Prostate gland (tissue), 2 donors: ENCODE data around the gene TMEM117. TPM values are rescaled to one million over a fixed set of nuclear protein-coding genes. Genes with fewer than 3 reads are reported as not detected.

Source experiments
- DNase-seq: peaks from one replicate; pipeline ENCODE4 v3.0.0-alpha.2; 2019; ENCODE audit warnings: low spot score
- H3K27ac ChIP-seq, 2 donors: fragments of 200-600 bp; sonication (generic); 2 replicates each; pipeline ENCODE4 v1.5.1; 2017 to 2019
- H3K27me3 ChIP-seq: fragments of 200-600 bp; sonication (generic); replicated peaks from 2 replicates; pipeline ENCODE4 v1.5.1; 2019; ENCODE audit not compliant: insufficient read depth
- H3K36me3 ChIP-seq, 2 donors: fragments of 200-600 bp; sonication (generic); 1 replicate in 1 of 2; 2 replicates in 1 of 2; pipeline versions ENCODE4 v1.5.1 to v1.8.1; 2017 to 2019
- H3K4me1 ChIP-seq: fragments of 200-600 bp; sonication (generic); replicated peaks from 2 replicates; pipeline ENCODE4 v1.5.1; 2019
- H3K4me3 ChIP-seq, 2 donors: fragments of 200-600 bp; sonication (generic); 2 replicates each; pipeline ENCODE4 v1.5.1; 2017 to 2019
- H3K9me3 ChIP-seq: fragments of 200-600 bp; sonication (generic); 2 replicates; pipeline ENCODE4 v1.5.1; 2017
- POLR2A ChIP-seq: fragments of 450-650 bp; IDR thresholded peaks from one replicate; pipeline ENCODE4 v1.6.1; 2016; ENCODE audit warnings: antibody characterized with exemption, mild to moderate bottlenecking
- POLR2AphosphoS5 ChIP-seq: sonication (generic); formaldehyde crosslinking; IDR thresholded peaks from one replicate; pipeline ENCODE4 v1.6.1; 2017; ENCODE audit warnings: antibody characterized with exemption
- WGBS: methylation state at CpG from one replicate; pipeline ENCODE4 v1.1.5; 2018; 5-methylcytosine and 5-hydroxymethylcytosine counted together
- intact Hi-C: fragments of 100-400 bp; cut with DNase I; formaldehyde crosslinking; loops from one replicate; pipeline ENCODE4 v1.14.2; 2022
- total RNA-seq, 2 donors: library from RNA; depleted of rRNA; stranded (reverse); fragments of >200 nt; gene quantifications; one replicate each; pipeline ENCODE4 v1.1.0, GENCODE V29; 2016
- TF ChIP-seq, protein P1 (sequence below), 4 experiments: fragments of 200-600 bp in 2 of 4; fragments of 450-650 bp in 2 of 4; sonication (generic) in 2 of 4; IDR thresholded peaks; 1 replicate in 3 of 4; 2 replicates in 1 of 4; pipeline ENCODE4 v1.5.1; 2016 to 2019; ENCODE audit warnings: antibody characterized with exemption in 4 of 4, mild to moderate bottlenecking in 2 of 4, moderate library complexity in 2 of 4

TMEM117 gene
- total RNA-seq, 2 donors from 2014 or later = 15.5 to 26.5 TPM

DNA sequence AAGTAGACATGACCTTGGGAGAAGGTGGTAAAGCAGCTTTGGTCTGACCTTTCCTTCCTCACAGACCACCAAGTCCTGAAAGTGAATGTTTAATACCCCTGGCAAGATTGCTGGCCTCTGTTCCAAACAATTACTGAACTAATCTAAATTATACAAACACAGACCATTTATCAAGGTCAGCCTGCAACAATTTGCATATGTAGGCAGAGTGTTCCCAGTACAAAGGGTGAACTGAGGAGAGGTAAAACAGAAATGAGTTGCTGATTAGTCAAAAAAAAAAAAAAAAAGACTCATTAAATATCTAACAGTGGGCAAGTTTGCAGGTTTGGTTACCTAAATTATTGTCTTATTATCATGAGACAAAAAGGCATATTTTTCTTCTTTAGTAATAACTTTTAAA lies 506.5 kb downstream of the TMEM117 start:
- intact Hi-C loops = no loop called here
- H3K4me3 ChIP-seq = no peak overlapping the region
- H3K9me3 ChIP-seq = no peaks in the 10 kb centered on the region
- TF ChIP-seq POLR2A (no peak), POLR2AphosphoS5 (no peak)
- TF ChIP-seq, protein P1, sequence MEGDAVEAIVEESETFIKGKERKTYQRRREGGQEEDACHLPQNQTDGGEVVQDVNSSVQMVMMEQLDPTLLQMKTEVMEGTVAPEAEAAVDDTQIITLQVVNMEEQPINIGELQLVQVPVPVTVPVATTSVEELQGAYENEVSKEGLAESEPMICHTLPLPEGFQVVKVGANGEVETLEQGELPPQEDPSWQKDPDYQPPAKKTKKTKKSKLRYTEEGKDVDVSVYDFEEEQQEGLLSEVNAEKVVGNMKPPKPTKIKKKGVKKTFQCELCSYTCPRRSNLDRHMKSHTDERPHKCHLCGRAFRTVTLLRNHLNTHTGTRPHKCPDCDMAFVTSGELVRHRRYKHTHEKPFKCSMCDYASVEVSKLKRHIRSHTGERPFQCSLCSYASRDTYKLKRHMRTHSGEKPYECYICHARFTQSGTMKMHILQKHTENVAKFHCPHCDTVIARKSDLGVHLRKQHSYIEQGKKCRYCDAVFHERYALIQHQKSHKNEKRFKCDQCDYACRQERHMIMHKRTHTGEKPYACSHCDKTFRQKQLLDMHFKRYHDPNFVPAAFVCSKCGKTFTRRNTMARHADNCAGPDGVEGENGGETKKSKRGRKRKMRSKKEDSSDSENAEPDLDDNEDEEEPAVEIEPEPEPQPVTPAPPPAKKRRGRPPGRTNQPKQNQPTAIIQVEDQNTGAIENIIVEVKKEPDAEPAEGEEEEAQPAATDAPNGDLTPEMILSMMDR (IDR thresholded peaks at IDR 0.05) = no peak
- no peaks in the 10 kb centered on the region for H3K36me3 ChIP-seq
- no peak for DNase-seq
- no peaks in the 10 kb centered on the region for H3K4me1 ChIP-seq
- H3K27ac ChIP-seq = no peak overlapping the region
- no peaks in the 10 kb centered on the region for H3K27me3 ChIP-seq

DNA sequence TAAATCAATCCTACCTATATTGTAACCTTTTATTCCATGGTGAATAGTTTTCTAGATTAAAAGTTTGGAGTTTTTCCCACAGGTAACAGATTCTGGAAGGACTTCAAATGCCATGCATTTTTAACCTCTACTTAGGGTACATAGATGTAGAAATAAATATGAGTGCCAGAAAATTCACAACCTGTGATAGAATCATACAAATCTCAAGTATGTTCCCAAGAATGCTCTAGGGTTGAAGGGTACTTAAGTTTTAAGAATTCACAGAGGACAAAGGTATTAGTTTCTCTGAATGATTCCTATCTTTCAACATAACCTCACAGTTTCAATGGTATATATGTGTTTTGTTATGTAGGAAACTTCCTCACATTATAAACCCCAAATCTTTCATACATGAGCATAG lies 511.3 kb downstream of the TMEM117 start:
- H3K36me3 ChIP-seq = no peaks in the 10 kb centered on the region
- DNase-seq = no peak
- no peak overlapping the region for H3K4me3 ChIP-seq
- no peak for TF ChIP-seq POLR2A
- TF ChIP-seq, protein P1 (IDR thresholded peaks at IDR 0.05) = no peak
- TF ChIP-seq POLR2AphosphoS5 = no peak
- no peak overlapping the region for H3K27ac ChIP-seq
- no peaks in the 10 kb centered on the region for H3K9me3 ChIP-seq
- no peaks in the 10 kb centered on the region for H3K4me1 ChIP-seq
- intact Hi-C loops = no loop called here
- H3K27me3 ChIP-seq = no peaks in the 10 kb centered on the region

DNA sequence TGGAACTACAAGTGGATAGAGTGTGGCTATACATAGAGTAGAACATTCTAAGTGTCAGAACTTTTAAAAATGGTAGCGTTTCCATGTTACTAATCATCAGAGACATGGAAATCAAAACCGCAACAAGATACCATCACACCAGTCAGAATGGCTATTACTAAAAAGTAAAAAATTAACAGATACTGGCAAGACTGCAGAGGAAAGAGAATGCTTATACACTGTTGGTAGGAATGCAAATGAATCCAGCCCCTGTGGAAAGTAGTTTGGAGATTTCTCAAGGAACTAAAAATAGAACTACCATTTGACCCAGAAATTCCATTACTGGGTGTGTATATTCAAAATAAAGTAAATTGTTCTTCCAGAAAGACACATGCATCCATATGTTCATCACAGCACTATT lies 521.6 kb downstream of the TMEM117 start:
- no peaks in the 10 kb centered on the region for H3K36me3 ChIP-seq
- no peaks in the 10 kb centered on the region for H3K9me3 ChIP-seq
- no peak for TF ChIP-seq POLR2AphosphoS5
- no peak for TF ChIP-seq POLR2A
- TF ChIP-seq, protein P1 (IDR thresholded peaks at IDR 0.05) = no peak
- intact Hi-C loops = no loop called here
- no peaks in the 10 kb centered on the region for H3K27me3 ChIP-seq
- H3K27ac ChIP-seq = no peak overlapping the region
- no peak for DNase-seq
- WGBS = 96% methylated on average over 2 of the region's 2 CpGs
- H3K4me1 ChIP-seq = no peaks in the 10 kb centered on the region
- no peak overlapping the region for H3K4me3 ChIP-seq

DNA sequence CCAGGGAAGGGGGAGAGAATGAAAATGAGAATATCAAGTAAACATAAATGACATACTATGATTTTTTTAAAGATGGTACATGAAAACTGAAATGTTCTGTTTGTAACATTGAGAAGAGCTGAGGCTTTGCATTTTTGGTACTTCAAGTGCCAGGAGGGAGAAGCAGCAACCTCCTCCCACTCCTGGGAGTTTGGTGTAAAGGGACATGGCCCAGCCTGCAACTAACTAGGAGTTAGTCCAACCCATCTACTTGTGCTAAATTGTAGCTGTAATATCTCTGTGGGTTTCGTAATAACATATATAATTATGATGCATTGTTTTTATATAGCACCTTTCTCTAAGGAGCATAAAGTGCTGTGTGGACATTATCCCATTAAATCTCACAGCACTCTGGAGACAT lies 522.8 kb downstream of the TMEM117 start:
- 81% methylated on average over 1 of the region's 1 CpG for WGBS
- TF ChIP-seq, protein P1 (IDR thresholded peaks at IDR 0.05) = no peak
- no peak for TF ChIP-seq POLR2AphosphoS5
- no peak for TF ChIP-seq POLR2A
- Histone ChIP-seq H3K4me1 (no peaks in the 10 kb centered on the region), H3K27ac (no peak overlapping the region), H3K9me3 (no peaks in the 10 kb centered on the region), H3K27me3 (no peaks in the 10 kb centered on the region), H3K4me3 (no peak overlapping the region), H3K36me3 (no peaks in the 10 kb centered on the region)
- no peak for DNase-seq
- intact Hi-C loops = no loop called here

DNA sequence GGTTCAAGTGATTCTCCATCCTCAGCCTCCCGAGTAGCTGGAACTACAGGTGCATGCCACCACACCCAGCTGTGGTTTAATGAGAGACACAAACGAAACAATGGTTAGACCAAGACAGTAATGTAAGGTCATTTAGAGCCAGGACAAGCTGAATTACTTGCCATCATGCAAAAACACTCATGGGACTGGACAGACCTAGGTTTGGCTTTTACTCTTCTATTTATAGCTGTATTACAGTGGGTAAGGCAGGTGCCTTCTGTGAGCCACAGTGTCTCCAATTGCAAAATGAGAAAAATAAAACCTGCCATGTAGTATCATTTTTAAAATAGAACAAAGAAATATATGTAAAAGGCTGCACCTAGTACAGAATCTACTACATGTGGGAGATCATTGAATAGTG lies 527.1 kb downstream of the TMEM117 start:
- 88% methylated on average over 2 of the region's 2 CpGs for WGBS

More for the DNA sequence above, 527.1 kb downstream of the TMEM117 start:
- no peak for TF ChIP-seq POLR2A
- TF ChIP-seq, protein P1 (IDR thresholded peaks at IDR 0.05) = no peak
- no peak for TF ChIP-seq POLR2AphosphoS5
- intact Hi-C loops = no loop called here
- Histone ChIP-seq H3K27ac (no peak overlapping the region), H3K4me3 (no peak overlapping the region), H3K36me3 (no peaks in the 10 kb centered on the region), H3K4me1 (no peaks in the 10 kb centered on the region), H3K9me3 (no peaks in the 10 kb centered on the region), H3K27me3 (no peaks in the 10 kb centered on the region)
- DNase-seq = no peak
